Activated B cell treated with CpG ODN at 0.5 μM for 24 hours (primary cell): ENCODE results near the gene PRKAR1B. TPM values are rescaled to one million over a fixed set of nuclear protein-coding genes. Genes with fewer than 3 reads are reported as not detected.

Experiments used
- ATAC-seq: fragments of 200-7000 bp; cut with Tn5 transposase; one replicate; pipeline ENCODE4 v1.10.0; 2021; ENCODE audit warnings: low read depth, mild to moderate bottlenecking, moderate library complexity
- CTCF ChIA-PET: fragments of 350-600 bp; sonication (Branson Sonifier 250); formaldehyde crosslinking; loops from one replicate; lab custom pipeline; 2021; ENCODE audit warnings: antibody characterized with exemption; lab: Charles Lee
- POLR2A ChIA-PET: fragments of 350-600 bp; sonication (Branson Sonifier 250); formaldehyde crosslinking; loops from one replicate; lab custom pipeline; 2021; ENCODE audit warnings: antibody characterized with exemption; lab: Charles Lee
- DNase-seq: peaks from one replicate; pipeline ENCODE4 v3.0.0; 2022
- H3K27ac Mint-ChIP-seq: one replicate; pipeline ENCODE4 v1.8.0; 2020; ENCODE audit warnings: mixed read lengths
- H3K27me3 Mint-ChIP-seq: one replicate; pipeline ENCODE4 v1.8.0; 2021; ENCODE audit warnings: mixed read lengths
- H3K36me3 Mint-ChIP-seq: one replicate; pipeline ENCODE4 v1.8.0; 2021; ENCODE audit warnings: low read depth, mixed read lengths
- H3K4me1 Mint-ChIP-seq: one replicate; pipeline ENCODE4 v1.8.0; 2021; ENCODE audit warnings: mixed read lengths
- H3K4me3 Mint-ChIP-seq: one replicate; pipeline ENCODE4 v1.8.0; 2020; ENCODE audit warnings: mild to moderate bottlenecking, mixed read lengths
- H3K9me3 Mint-ChIP-seq: one replicate; pipeline ENCODE4 v1.8.0; 2020; ENCODE audit warnings: mixed read lengths
- CTCF ChIP-seq: fragments of 200-600 bp; IDR thresholded peaks from one replicate; pipeline ENCODE4 v1.8.0; 2022; ENCODE audit warnings: antibody characterized with exemption, mild to moderate bottlenecking
- intact Hi-C: fragments of 100-400 bp; cut with micrococcal nuclease; formaldehyde crosslinking; loops from one replicate; pipeline ENCODE4 v1.15.1; 2024
- total RNA-seq: library from RNA; stranded (reverse); gene quantifications from 2 replicates; pipeline ENCODE4 v1.2.3, GENCODE V29; 2022

PRKAR1B gene
- total RNA-seq, 1 donor from 2014 or later = 17.5 TPM

- ATAC-seq (no peak), DNase-seq (no peak)
- intact Hi-C loops = no loop called here
- TF ChIP-seq CTCF = no peak
- Mint-ChIP-seq H3K9me3 (peaks cover 2% of the 10 kb centered on the region), H3K36me3 (peaks cover 41% of the 10 kb centered on the region), H3K4me1 (no peaks in the 10 kb centered on the region), H3K4me3 (no peak overlapping the region), H3K27me3 (no peaks in the 10 kb centered on the region), H3K27ac (no peak overlapping the region)
- ChIA-PET CTCF (no interaction called here), POLR2A (no interaction called here)
Observed at GRCh38 chr7:676246-676971, 50.7 kb downstream of the PRKAR1B start.

GRCh38 chr7:674454-675410 is 52.3 kb downstream of the PRKAR1B start:
- peaks cover 2% of the 10 kb centered on the region for H3K9me3 Mint-ChIP-seq
- DNase-seq = no peak
- no peak for TF ChIP-seq CTCF
- ChIA-PET POLR2A (no interaction called here), CTCF (no interaction called here)
- H3K4me1 Mint-ChIP-seq = no peaks in the 10 kb centered on the region
- no peak for ATAC-seq
- H3K27ac Mint-ChIP-seq = no peak overlapping the region
- intact Hi-C loops = no loop called here
- no peaks in the 10 kb centered on the region for H3K27me3 Mint-ChIP-seq
- no peak overlapping the region for H3K4me3 Mint-ChIP-seq
- H3K36me3 Mint-ChIP-seq = peaks cover 34% of the 10 kb centered on the region

- intact Hi-C loops = no loop called here
- no peak for ATAC-seq
- no peak overlapping the region for H3K27ac Mint-ChIP-seq
- ChIA-PET POLR2A (interaction anchor here (0.6 kb wide), 1 partner anchor 26 kb away, joined by 8 read pairs; no protein-coding TSS in a partner anchor), CTCF (no interaction called here)
- no peaks in the 10 kb centered on the region for H3K27me3 Mint-ChIP-seq
- DNase-seq = no peak
- peaks cover 29% of the 10 kb centered on the region for H3K36me3 Mint-ChIP-seq
- H3K4me1 Mint-ChIP-seq = no peaks in the 10 kb centered on the region
- no peak overlapping the region for H3K4me3 Mint-ChIP-seq
- H3K9me3 Mint-ChIP-seq = peaks cover 2% of the 10 kb centered on the region
- TF ChIP-seq CTCF = no peak
Observed at GRCh38 chr7:673681-674453, 53.2 kb downstream of the PRKAR1B start.

- POLR2A ChIA-PET = no interaction called here
- H3K4me3 Mint-ChIP-seq = no peak overlapping the region
- ATAC-seq = no peak
- no peaks in the 10 kb centered on the region for H3K27me3 Mint-ChIP-seq
- no peak for DNase-seq
- peaks cover 2% of the 10 kb centered on the region for H3K9me3 Mint-ChIP-seq
- no peaks in the 10 kb centered on the region for H3K4me1 Mint-ChIP-seq
- CTCF ChIA-PET = no interaction called here
- H3K27ac Mint-ChIP-seq = no peak overlapping the region
- intact Hi-C loops = no loop called here
- H3K36me3 Mint-ChIP-seq = peaks cover 23% of the 10 kb centered on the region
- TF ChIP-seq CTCF = no peak
Observed at GRCh38 chr7:672891-673290, 54.2 kb downstream of the PRKAR1B start.
